Raji (cell line): ENCODE results near the gene BAIAP3.

Source experiments
- POLR2A ChIP-seq: IDR thresholded peaks from 2 replicates; pipeline ENCODE4 v1.6.1; 2011; ENCODE audit warnings: low read depth, low read length, control low read depth; ENCODE audit not compliant: insufficient read depth

Gene BAIAP3

DNA sequence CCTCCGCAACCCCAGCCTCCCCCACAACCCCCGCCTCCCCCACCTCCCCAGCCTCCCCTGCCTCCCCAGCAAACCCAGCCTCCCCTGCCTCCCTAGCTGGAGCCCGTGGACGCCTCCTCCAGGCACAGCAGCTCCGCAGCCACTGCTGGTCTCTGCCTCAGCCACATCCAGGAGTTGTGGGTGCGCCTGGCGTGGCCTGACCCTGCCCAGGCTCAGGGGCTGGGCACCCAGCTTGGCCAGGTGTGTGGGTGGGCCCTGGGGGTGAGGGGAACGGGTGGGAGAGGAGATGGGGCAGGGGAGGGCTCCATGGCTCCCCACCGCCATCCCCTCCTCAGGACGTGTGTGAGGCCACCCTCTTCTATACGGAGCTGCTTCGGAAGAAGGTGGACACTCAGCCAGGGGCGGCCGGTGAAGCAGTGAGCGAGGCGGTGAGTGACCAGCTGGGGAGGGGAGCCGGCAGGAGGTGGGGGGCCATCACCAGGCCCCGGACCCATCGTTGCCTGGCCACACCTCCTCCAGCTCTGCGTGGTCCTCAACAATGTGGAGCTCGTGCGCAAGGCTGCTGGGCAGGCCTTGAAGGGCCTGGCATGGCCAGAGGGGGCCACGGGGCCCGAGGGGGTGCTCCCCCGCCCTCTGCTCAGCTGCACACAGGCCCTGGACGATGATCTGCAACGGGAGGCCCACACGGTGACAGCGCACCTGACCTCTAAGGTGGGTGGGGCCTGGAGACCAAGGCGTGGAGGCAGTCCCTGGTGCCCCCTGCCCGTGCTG lies 12.4 kb downstream of the BAIAP3 start:
- no peak for TF ChIP-seq POLR2A

DNA sequence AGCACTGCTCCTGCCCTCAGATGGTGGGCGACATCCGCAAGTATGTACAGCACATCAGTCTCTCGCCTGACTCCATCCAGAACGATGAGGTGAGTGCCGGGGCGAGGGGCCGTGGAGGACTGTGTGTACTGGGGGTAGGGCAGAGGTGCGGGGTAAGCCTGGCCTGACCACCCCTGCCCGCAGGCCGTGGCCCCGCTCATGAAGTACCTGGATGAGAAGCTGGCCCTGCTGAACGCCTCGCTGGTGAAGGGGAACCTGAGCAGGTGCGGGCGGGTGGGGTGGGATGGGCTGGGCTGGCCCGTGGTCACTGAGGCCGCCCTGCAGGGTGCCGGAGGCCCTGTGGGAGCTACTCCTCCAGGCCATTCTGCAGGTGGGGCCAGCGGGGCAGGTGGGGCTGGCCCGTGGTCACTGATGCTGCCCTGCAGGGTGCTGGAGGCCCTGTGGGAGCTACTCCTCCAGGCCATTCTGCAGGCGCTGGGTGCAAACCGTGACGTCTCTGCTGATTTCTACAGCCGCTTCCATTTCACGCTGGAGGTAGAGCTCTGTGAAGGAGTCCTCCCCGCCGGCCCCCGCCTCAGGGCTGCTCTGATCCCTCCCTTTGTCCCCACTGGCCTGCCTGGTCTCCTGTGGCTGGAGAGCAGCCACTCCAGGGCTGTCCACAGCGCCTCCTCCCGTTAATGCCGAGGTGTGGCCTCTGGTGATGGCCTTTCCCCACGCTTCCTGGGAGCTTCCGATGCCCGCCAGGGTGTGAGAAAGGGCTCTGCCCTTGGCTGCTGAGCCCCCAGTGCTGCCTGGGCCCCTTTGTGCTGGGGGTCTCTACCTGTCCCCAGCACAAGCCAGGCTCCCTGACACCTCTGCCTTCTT lies 13.2 kb downstream of the BAIAP3 start:
- peak; percentile 17; the same call in 1 of the 2 replicates for TF ChIP-seq POLR2A

DNA sequence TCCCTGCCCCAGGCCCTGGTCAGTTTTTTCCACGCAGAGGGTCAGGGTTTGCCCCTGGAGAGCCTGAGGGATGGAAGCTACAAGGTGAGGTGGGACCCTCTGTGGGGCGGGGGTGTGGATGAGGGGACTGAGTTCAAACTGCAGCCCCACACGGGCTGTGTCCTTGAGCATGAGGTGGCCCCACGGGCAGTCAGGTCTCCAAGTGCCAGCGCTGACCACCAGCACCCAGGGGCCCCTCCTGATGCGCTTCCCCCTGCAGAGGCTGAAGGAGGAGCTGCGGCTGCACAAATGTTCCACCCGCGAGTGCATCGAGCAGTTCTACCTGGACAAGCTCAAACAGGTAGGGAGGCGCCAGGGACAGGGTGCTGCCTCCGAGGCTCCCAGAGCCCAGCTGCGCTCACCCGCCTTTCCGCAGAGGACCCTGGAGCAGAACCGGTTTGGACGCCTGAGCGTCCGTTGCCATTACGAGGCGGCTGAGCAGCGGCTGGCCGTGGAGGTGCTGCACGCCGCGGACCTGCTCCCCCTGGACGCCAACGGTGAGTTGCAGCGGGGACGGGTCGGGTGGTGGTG lies 13.9 kb downstream of the BAIAP3 start:
- no peak for TF ChIP-seq POLR2A

DNA sequence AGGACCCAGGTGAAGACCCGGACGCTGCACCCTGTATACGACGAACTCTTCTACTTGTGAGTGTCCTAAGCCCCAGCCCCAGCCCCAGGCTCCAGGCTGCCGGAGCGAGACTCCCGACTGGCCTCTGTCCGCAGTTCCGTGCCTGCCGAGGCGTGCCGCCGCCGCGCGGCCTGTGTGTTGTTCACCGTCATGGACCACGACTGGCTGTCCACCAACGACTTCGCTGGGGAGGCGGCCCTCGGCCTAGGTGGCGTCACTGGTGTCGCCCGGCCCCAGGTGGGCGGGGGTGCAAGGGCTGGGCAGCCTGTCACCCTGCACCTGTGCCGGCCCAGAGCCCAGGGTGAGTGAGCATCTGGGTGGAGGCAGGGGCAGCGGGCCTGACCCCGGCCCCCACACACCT lies 14.5 kb downstream of the BAIAP3 start:
- no peak for TF ChIP-seq POLR2A

DNA sequence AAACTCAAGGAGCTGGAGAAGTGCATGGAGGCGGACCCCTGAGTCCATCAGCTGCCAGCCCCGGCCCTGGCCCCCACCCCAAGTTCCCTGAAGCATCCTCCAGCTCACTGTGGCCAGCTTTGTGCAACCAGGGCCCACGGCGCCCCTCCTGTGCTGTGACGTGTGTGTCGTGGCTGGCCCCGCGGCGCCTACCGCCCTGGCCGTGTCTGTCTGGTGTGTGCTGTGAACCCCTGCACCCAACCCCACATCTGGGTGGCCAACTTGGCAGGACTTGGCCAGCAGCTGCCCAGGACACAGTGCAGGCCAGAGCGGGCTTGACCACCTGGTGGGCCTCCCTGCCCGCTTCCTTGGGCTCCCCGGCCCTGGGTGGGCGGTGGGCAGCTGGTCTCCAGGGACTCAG lies 15.0 kb downstream of the BAIAP3 start:
- TF ChIP-seq POLR2A = no peak

DNA sequence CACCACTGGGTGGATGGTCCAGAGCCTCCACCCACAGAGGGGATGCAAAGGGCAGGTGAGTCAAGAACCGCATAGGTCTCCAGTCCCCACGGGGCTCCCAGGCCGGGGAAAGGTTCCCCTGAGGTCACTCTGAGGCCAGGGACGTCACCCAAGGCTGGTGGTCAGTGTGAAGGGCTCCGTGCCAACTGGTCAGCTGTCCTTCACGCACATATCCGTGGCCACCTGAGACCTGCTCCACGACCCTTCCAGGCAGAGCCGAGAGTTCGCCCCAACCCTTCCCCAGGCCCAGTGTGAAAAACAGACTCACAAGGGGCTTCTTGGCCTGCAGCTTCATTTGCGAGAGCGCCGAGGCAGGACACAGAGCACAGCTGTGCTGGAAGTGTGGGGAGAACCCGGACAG lies 15.5 kb downstream of the BAIAP3 start:
- no peak for TF ChIP-seq POLR2A

DNA sequence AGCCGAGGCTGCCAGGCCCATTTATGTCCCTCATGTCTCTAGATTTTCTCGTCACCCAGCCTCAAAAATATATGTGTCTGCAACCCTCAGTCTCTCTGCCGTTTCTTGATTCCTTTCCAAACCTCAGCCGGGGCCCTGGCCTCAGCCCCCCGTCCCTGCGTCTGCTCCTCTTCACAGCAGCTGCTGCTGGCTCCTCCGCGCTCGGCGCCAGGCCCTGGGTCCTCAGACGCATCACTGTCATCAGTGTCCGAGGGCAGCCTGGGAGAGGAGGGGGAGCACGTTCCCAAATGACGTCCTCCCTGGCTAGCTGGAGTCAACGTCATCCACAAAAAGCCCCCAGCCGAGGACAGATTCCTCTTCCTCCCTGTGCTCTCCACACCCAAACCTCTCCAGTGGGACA lies 15.9 kb downstream of the BAIAP3 start:
- TF ChIP-seq POLR2A = no peak

DNA sequence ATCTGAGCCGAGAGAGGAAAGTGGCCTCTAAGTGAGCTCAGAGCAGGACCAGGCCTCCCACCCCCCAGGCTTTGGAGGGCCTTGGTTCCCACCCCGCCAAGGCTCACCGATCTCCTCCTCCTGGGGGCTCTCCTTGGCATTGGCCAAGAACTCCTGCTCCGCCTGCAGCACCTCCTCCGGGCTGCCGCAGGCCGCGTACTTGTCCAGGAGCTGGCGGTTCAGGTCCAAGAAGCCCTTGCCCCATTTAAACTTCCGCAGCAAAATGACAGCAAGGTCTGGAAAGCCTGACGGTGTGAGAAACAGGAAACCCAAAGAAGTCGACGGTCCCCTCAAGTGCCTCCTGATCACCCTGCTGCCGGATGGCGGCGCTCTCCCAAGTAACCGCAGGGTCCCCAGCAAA lies 16.5 kb downstream of the BAIAP3 start:
- TF ChIP-seq POLR2A = no peak

DNA sequence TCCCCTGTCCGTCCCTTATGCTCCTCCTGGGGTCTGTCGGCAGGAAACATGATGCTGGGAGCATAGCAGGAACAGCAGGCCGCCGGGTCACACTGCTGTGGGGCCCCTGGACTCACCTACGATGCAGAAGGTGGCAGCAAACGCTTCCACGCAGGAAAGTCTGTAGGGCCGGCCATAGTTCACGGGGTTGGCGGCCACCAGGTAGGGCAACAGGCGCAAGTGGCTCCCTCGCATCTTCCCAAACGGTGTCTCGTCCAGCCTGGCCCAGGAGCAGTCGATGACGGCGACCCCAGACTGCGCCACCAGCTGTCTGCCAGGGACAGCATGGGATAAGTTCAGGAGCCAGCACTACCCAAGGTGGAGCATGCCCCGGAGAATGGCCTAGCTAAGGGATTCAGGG lies 17.2 kb downstream of the BAIAP3 start:
- TF ChIP-seq POLR2A = no peak

DNA sequence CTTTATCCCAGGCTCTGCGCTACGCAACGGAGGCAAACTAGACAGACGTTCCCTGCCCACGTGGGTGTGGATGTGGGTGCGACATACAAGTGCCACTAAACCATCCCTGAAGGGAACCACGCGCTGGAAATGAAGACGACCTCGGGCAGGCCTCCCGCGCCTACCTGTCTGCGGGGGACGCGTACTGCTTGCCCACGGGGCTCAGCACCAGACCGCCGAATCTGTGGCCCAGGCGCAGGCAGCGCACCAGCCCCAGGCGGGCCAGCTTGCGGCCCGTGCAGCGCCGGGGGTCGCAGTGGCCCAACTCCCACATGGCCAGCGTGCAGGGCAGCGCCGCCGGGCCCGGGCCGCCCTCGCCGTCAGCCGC lies 17.8 kb downstream of the BAIAP3 start:
- TF ChIP-seq POLR2A = no peak

DNA sequence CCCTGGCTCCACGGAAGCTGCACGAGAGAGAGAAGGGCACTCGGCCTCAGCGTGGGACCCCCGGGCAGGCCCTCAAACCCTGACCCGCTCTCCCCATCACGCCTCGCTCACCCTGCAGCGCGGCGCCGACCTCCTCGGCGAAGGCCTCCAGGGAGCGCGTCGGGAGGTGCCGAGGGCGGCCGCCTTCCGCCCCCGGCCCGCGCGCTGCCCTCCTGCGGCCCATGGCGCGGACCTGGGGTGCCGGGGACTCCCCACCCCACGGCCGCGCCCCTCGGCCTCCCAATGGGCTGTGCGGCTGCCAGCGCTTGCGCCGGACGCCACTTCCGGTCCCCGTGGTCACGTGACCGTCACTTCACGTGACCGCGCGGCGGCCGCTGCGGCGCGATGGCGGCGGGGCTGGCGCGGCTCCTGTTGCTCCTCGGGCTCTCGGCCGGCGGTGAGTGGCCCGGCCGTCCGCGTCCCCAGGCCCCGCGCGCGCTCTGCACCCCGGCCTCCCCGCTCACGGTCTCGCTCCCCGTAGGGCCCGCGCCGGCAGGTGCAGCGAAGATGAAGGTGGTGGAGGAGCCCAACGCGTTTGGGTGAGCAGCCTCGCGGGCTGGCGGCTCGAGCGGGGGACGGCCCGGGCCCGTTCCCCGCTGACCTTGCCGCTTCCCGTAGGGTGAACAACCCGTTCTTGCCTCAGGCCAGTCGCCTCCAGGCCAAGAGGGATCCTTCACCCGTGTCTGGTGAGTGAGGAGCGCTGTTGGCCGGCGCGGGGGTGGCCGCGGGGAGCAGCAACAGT lies 18.3 kb downstream of the BAIAP3 start, which contains the start of the genes GNPTG and TSR3:
GNPTG (plus strand) TSS at position 350 of the 781 bp plus-strand sequence; CDS start at position 385, 35 bp downstream.
TSR3 (minus strand) TSS at position 297 of the 781 bp plus-strand sequence; CDS start at position 223, 74 bp downstream.
- peak; percentile 79 for TF ChIP-seq POLR2A

DNA sequence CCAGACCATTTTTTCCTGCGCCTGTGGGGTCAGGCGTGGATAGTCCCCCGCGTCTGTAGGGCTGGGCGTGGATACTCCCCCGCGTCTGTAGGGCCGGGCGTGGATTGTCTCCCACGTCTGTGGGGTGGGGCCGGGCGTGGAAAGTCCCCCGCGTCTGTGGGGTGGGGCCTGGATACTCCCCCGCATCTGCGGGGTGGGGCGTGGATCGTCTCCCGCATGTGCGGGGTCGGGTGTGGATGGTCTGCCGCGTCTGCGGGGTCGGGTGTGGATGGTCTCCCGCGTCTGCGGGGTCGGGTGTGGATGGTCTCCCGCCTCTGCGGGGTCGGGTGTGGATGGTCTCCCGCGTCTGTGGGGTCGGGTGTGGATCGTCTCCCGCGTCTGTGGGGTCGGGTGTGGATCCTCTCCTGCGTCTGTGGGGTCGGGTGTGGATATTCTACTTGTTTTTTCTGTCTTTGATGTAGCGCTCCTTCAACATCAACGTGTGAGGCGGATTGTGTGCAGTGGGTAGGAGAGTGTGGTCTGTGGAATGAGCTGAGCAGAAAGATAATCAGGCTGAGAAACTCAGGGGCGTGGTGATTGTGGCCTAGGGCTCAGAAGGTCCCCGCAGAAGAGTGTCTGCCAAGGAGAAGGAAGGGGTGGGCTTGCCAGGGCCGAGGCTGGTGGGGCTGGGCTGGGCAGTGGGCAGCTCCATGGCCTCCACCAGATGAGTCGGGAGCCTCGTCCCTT lies 21.5 kb downstream of the BAIAP3 start:
- no peak for TF ChIP-seq POLR2A

DNA sequence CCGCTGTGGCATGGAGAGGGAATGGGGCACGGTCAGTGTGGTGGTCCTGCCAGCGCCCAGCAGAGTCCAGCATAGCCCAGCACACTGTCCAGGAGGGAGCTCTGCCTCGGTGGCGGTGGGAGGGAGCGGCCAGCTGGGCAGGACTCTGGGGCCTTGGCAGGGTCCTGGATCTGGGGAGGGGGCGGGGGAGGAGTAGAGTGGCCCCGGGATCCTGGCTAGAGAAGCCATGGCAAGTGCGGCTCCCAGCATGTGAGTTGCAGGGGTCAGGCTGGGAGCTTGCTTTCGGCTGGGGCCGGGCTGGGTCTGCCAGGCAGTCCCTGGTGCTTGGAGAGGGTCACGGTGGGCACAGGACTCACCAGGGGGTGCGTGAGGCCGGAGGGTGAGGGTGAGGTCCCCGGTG lies 22.1 kb downstream of the BAIAP3 start:
- TF ChIP-seq POLR2A = no peak

DNA sequence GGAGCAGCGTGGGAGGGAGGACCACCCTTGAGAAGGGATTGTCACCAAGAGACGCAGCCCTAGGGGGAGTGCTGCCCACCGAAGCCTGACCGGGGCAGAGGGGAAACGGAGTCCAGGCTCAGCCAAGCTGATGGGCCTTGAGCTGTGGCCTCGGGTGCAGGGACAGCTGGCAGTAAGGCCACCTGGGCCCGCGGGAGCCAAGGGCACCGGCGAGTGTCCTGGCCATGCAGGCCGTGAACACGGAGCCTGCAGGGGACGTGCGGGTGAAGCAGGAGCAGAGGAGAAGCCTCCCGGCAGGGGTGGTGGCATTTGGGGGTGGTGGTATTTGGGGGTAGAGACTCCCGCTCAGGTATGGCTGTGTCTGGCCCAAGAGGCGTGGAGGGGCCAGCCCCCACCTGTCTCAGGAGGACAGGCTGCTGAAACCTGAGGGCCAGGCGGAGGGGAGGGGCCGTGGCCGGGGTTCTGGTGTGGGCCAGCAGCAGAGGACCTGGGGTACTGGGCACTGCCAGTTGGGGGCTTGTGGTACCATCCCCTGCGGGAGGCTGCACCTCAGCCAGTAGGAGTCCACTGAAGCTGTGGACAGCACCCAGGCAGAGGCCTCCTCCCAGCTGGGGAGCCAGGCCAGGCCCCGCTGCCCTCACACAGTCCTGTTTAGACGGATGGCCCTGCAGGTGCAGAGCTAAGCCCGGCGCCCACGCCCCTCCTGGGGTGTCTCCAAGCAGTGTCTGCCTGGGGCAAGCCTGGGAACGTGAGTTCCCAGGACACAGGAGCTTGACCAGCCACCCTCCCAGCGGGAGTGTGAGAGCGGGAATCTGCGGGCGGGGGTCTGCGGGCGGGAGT lies 22.8 kb downstream of the BAIAP3 start:
- TF ChIP-seq POLR2A = no peak
